Suprapubic skin (tissue), 4 donors: ENCODE data around the gene ZNF592.

Experiments used
- CTCF ChIP-seq, 2 donors: fragments of 200-600 bp in 1 of 2; fragments of 450-650 bp in 1 of 2; sonication (generic) in 1 of 2; IDR thresholded peaks; one replicate each; pipeline ENCODE4 v1.5.1; 2016 to 2019; ENCODE audit warnings: antibody characterized with exemption in 2 of 2, mild to moderate bottlenecking in 1 of 2, moderate library complexity in 1 of 2
- EP300 ChIP-seq: sonication (generic); formaldehyde crosslinking; IDR thresholded peaks from one replicate; pipeline ENCODE4 v1.6.1; 2017; ENCODE audit warnings: antibody characterized with exemption
- POLR2A ChIP-seq, 2 donors: fragments of 450-650 bp; IDR thresholded peaks; one replicate each; pipeline ENCODE4 v1.6.1; 2017; ENCODE audit warnings: antibody characterized with exemption in 2 of 2, mild to moderate bottlenecking in 2 of 2, moderate library complexity in 2 of 2
- POLR2AphosphoS5 ChIP-seq, 3 donors: sonication (generic); formaldehyde crosslinking; IDR thresholded peaks; one replicate each; pipeline ENCODE4 v1.6.1; 2017; ENCODE audit warnings: antibody characterized with exemption in 3 of 3

DNA sequence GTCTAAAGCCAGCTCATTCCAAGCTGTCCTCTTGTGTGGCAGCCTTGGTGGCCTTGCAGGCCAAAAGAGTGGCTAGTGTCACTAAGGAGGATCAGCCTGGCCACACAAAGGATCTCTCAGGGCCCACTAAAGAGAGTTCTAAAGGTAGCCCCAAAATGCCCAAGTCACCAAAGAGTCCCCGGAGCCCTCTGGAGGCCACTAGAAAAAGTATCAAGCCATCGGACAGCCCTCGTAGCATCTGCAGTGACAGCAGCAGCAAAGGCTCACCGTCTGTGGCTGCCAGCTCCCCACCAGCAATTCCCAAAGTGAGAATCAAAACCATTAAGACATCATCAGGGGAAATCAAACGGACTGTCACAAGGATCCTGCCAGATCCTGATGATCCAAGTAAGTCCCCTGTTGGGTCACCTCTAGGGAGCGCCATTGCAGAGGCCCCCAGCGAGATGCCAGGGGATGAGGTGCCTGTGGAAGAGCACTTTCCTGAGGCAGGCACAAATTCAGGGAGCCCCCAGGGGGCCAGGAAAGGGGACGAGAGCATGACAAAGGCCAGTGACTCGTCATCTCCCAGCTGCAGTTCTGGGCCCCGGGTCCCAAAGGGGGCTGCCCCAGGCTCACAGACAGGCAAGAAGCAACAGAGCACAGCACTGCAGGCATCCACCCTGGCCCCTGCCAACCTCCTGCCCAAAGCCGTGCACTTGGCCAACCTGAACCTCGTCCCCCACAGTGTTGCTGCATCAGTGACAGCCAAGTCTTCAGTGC is 35.3 kb downstream of the ZNF592 start:
- TF ChIP-seq CTCF (IDR thresholded peaks at IDR 0.05) (no peak), POLR2A (IDR thresholded peaks at IDR 0.05) (no peak), EP300 (no peak), POLR2AphosphoS5 (IDR thresholded peaks at IDR 0.05) (no peak)
